ENCODE data around the gene PIAS3. TPM values are rescaled to one million over a fixed set of nuclear protein-coding genes. Genes with fewer than 3 reads are reported as not detected.

PIAS3 gene
- total and polyA plus RNA-seq, 2 donors (not counting 3 experiments of a cell fraction or from before 2014, with no cell fraction given) = 50.1 to 71.8 TPM

DNA sequence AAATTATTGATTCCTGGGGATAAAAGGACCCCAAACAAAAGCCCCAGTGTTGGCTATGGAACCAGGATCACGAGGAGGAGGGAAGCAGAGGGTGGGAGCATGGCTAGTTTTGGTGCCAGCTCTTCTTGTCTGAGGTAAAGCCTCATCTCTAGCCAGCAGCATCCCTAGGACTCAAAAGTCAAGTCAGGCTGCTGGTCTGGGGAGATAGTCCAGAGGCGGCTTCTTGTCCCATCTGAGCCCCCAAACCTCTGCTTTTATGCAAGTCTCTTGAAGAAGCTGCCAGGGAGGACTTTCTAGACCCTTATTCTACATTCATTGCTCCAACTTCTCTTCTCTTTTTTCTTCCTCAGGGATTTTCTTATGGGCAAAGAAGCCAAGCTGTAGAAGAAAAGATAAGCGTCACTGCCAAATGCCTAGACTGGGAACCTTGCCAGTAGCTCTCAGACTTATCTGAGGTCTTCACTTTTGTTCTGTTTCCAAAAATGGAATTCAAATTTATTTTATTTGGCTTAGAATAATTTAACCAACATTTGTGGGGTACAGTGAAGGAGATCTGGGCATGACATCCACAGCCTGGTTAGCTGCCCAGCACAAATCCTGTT, 33.7 kb upstream of the PIAS3 start:
- H3K27ac ChIP-seq (ENCODE audit: insufficient read depth, low read depth, low read length) = peak overlapping the region; percentile 95
- H3K9ac ChIP-seq (replicated peaks; ENCODE audit: extremely low read depth, insufficient read depth, low read length) = peak overlapping the region; percentile 74
- peaks cover 2 to 6% of the 10 kb centered on the region in 2 experiments for H3K36me3 ChIP-seq (ENCODE audit: control insufficient read depth in 2 of 2, extremely low read depth in 1 of 2, insufficient read depth in 2 of 2, low read length in 2 of 2)
- POLR2A ChIA-PET = interaction anchor here (1.1 to 3.7 kb wide), 7 partner anchors 16 to 159 kb away, joined by 3 to 28 read pairs (median 6); partner anchors contain the start of genes ITGA10, LIX1L, PEX11B and PIAS3
- dilution Hi-C loops (cut with MboI; ENCODE audit: extremely low pct_ligation_motif_present, low sequenced_read_pairs) = no loop called here
- no peaks in the 10 kb centered on the region for H3K9me3 ChIP-seq (replicated peaks; ENCODE audit: control insufficient read depth, insufficient read depth, low read length)
- BruUV-seq (replicated peaks) = TSS peak; percentile 89
- no peak for TF ChIP-seq POLR2A (IDR thresholded peaks at IDR 0.05; ENCODE audit: low read depth, low read length)
- no peak for TF ChIP-seq GATA2 (IDR thresholded peaks at IDR 0.05; ENCODE audit: insufficient read depth, insufficient read length, low read depth, low read length)
- TF ChIP-seq POLR2AphosphoS5 (IDR thresholded peaks at IDR 0.05; ENCODE audit: insufficient read depth, low read depth, low read length) = no peak
- no peak for TF ChIP-seq FOS (IDR thresholded peaks at IDR 0.05; ENCODE audit: borderline replicate concordance, insufficient read depth, low read length)
- no peak for TF ChIP-seq MYC (IDR thresholded peaks at IDR 0.05; ENCODE audit: low read depth, low read length)
- TF ChIP-seq, protein P1, sequence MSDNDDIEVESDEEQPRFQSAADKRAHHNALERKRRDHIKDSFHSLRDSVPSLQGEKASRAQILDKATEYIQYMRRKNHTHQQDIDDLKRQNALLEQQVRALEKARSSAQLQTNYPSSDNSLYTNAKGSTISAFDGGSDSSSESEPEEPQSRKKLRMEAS (IDR thresholded peaks at IDR 0.05; ENCODE audit: insufficient read depth, insufficient read length) = no peak
- TF ChIP-seq EZH2 (IDR thresholded peaks at IDR 0.05; ENCODE audit: borderline replicate concordance, low read depth, low read length, severe bottlenecking) = no peak
- TF ChIP-seq, protein P2, sequence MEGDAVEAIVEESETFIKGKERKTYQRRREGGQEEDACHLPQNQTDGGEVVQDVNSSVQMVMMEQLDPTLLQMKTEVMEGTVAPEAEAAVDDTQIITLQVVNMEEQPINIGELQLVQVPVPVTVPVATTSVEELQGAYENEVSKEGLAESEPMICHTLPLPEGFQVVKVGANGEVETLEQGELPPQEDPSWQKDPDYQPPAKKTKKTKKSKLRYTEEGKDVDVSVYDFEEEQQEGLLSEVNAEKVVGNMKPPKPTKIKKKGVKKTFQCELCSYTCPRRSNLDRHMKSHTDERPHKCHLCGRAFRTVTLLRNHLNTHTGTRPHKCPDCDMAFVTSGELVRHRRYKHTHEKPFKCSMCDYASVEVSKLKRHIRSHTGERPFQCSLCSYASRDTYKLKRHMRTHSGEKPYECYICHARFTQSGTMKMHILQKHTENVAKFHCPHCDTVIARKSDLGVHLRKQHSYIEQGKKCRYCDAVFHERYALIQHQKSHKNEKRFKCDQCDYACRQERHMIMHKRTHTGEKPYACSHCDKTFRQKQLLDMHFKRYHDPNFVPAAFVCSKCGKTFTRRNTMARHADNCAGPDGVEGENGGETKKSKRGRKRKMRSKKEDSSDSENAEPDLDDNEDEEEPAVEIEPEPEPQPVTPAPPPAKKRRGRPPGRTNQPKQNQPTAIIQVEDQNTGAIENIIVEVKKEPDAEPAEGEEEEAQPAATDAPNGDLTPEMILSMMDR (IDR thresholded peaks at IDR 0.05; ENCODE audit: extremely low read depth in 1 of 2, insufficient read depth in 1 of 2, low read depth in 1 of 2, low read length in 2 of 2) = no peak
- TF ChIP-seq JUN (IDR thresholded peaks at IDR 0.05; ENCODE audit: borderline replicate concordance, insufficient read depth, insufficient read length, low read depth) = no peak
- peak overlapping the region in 1 of 3 experiments; percentile 6 for H3K4me3 ChIP-seq (replicated peaks in 1 of 3; ENCODE audit: insufficient read depth in 1 of 3, low read depth in 1 of 3, low read length in 3 of 3)
- DNase-seq (ENCODE audit: low read depth, low spot score) = peak; percentile 81
- FAIRE-seq = no peak
- H3K4me1 ChIP-seq (ENCODE audit: control insufficient read depth, extremely low read depth, insufficient read depth, low read length) = peaks cover 31% of the 10 kb centered on the region
- no peaks in the 10 kb centered on the region for H3K79me2 ChIP-seq (ENCODE audit: control insufficient read depth, insufficient read depth, low read length)
- no peaks in the 10 kb centered on the region for H3K9me1 ChIP-seq (replicated peaks; ENCODE audit: control insufficient read depth, extremely low read depth, insufficient read depth, low read length)
- no peaks in the 10 kb centered on the region for H4K20me1 ChIP-seq (replicated peaks; ENCODE audit: control insufficient read depth, extremely low read depth, insufficient read depth, low read length)
- H3K4me2 ChIP-seq (ENCODE audit: insufficient read depth, low read length) = peak overlapping the region; percentile 46
- no peak overlapping the region for H2AFZ ChIP-seq (ENCODE audit: low read depth, low read length)
- H3K27me3 ChIP-seq (ENCODE audit: control insufficient read depth in 2 of 2, insufficient read depth in 2 of 2, low read length in 2 of 2) = no peaks in the 10 kb centered on the region
- CTCF ChIA-PET = interaction anchor here (1.0 to 8.9 kb wide), 31 partner anchors 9 to 144 kb away, joined by 3 to 280 read pairs (median 9); partner anchors contain the start of genes ANKRD34A, ITGA10, LIX1L and NUDT17
- intact Hi-C loops (cut with micrococcal nuclease) = loop anchor here (2.0 to 5.0 kb wide), 2 partner anchors 35 to 48 kb away; partner anchors contain the start of genes NUDT17 and RBM8A
